BJ (cell line): Measurements from ENCODE around the gene PPID. TPM values are rescaled to one million over a fixed set of nuclear protein-coding genes. Genes with fewer than 3 reads are reported as not detected.

ENCODE experiments used
- CTCF ChIA-PET: fragments of 350-600 bp; formaldehyde crosslinking; extraction: SDS; loops from one replicate; lab custom pipeline; 2021; ENCODE audit warnings: antibody characterized with exemption, inconsistent platforms; lab: Yijun Ruan, JAX
- POLR2A ChIA-PET: fragments of 300-600 bp; sonication (Branson Sonifier 250); formaldehyde crosslinking; extraction: SDS; loops from one replicate; lab custom pipeline; 2021; ENCODE audit warnings: antibody characterized with exemption; lab: Charles Lee
- DNase-seq: peaks from one replicate; pipeline ENCODE4 v3.0.0-alpha.2; 2011; ENCODE audit warnings: low read depth
- H3K27me3 ChIP-seq: 2 replicates; pipeline ENCODE4 v1.6.0; 2011; ENCODE audit warnings: low read length; ENCODE audit not compliant: control insufficient read depth, insufficient read depth
- H3K36me3 ChIP-seq: 2 replicates; pipeline ENCODE4 v1.5.1; 2011; ENCODE audit warnings: low read length; ENCODE audit not compliant: control insufficient read depth, insufficient read depth
- H3K4me3 ChIP-seq: 2 replicates; pipeline ENCODE4 v1.5.1; 2011; ENCODE audit warnings: low read depth, mild to moderate bottlenecking, control low read depth, low read length
- polyA minus RNA-seq: library from RNA; depleted of rRNA, polyadenylated mRNA; stranded (reverse); fragments of >200 nt; gene quantifications from 2 replicates; pipeline ENCODE4 v1.2.3, GENCODE V29; 2011; rRNA and poly(A)+ RNA removed
- polyA plus RNA-seq: library from polyadenylated mRNA; depleted of rRNA; stranded (reverse); fragments of >200 nt; gene quantifications from 2 replicates; pipeline ENCODE4 v1.2.3, GENCODE V29; 2011; rRNA removed
- TF ChIP-seq, protein P1 (sequence below): IDR thresholded peaks from 2 replicates; pipeline ENCODE4 v1.5.1; 2011; ENCODE audit warnings: low read depth, mild to moderate bottlenecking, control low read depth, inconsistent platforms, low read length, moderate library complexity; ENCODE audit not compliant: insufficient read depth

The PPID gene
- 11.3 and 15.1 TPM in 2 replicates for polyA plus RNA-seq
- polyA minus RNA-seq, result 2.5 and 3.6 TPM in 2 replicates

DNA sequence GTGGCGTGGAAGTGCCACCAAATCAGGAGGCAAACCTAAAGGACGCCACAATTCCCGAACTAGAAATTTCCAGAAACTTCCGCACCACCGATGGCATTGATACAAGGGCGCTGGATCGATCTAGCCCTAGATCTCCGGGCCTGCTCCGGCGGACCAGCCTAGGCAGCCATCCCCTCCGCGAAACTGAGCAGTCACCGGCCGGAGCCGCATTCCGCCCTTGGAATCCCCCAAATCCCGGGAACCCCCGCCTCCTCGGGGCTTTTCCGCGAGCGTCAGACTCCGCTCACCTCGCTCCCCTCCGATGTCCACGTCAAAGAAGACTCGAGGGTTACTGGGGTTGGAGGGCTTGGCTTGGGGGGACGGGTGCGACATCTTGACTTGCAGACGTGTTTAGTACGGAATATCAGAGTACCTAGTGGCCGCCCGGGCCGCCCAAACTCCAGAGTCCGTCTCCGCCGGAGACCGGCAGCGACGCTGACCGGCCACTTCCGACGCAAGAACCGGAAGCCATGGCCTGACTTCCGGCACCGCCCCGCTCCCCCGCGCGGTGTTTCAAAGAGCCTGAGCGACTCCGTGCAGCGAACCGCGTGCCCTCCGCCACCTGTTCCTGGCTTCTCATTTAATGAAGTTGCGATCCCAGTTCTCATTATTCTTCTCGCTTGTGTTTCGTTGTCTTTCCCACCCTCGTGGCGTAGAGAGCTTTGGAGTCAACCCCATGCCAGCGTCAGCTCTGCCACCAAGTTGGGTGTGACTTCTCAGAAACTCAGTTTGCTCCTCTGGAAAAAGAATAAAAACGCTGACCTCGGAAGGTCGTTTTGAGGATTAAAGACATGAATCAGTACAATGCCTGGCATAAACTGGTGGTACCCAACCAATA is at the start of gene PPID:
Gene PPID (minus strand): TSS at position 480 of the 877 bp plus-strand sequence. CDS start 108 bp downstream, at position 372.
- CTCF ChIA-PET, result interaction anchor here (1.3 to 1.9 kb wide), 2 partner anchors 128 to 134 kb away, joined by 4 to 9 read pairs; no protein-coding TSS in a partner anchor
- Histone ChIP-seq H3K27me3 (no peaks in the 10 kb centered on the region), H3K4me3 (peak within 1 kb of the TSS; percentile 65), H3K36me3 (0 out of 2 replicates have a peak, but pooled peaks cover 1% of the 10 kb centered on the region)
- no peak for DNase-seq
- TF ChIP-seq, protein P1, sequence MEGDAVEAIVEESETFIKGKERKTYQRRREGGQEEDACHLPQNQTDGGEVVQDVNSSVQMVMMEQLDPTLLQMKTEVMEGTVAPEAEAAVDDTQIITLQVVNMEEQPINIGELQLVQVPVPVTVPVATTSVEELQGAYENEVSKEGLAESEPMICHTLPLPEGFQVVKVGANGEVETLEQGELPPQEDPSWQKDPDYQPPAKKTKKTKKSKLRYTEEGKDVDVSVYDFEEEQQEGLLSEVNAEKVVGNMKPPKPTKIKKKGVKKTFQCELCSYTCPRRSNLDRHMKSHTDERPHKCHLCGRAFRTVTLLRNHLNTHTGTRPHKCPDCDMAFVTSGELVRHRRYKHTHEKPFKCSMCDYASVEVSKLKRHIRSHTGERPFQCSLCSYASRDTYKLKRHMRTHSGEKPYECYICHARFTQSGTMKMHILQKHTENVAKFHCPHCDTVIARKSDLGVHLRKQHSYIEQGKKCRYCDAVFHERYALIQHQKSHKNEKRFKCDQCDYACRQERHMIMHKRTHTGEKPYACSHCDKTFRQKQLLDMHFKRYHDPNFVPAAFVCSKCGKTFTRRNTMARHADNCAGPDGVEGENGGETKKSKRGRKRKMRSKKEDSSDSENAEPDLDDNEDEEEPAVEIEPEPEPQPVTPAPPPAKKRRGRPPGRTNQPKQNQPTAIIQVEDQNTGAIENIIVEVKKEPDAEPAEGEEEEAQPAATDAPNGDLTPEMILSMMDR, result no peak
- POLR2A ChIA-PET, result no interaction called here

DNA sequence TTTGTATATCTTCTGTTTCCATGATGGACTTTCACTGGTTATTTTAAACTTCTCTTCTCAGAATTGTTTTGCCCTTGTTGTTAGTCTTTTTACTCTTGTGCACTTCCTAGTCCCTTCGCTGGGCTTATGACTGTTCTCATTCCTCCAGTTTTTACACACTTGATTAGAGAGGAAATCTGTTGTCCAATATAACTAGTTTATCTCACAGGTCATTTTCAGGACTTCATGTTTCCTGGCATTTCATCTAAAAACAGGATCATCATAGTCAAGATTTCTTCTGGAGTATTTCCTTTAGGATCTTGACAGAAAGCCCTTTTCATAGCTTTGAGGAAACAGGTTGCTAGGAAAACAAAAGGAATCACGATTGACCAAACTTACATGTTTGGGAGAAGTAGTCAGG is 48.6 kb upstream of the PPID start:
- ChIA-PET POLR2A (no interaction called here), CTCF (interaction anchor here (0.7 kb wide), 1 partner anchor 160 kb away, joined by 3 read pairs; no protein-coding TSS in a partner anchor)
- DNase-seq, result no peak
- TF ChIP-seq, protein P1, result no peak
- H3K36me3 ChIP-seq, result no peaks in the 10 kb centered on the region
- no peaks in the 10 kb centered on the region for H3K27me3 ChIP-seq
- no peak overlapping the region for H3K4me3 ChIP-seq

GRCh38 chr4:158770671-158771070 is 47.5 kb upstream of the PPID start:
- ChIA-PET POLR2A (no interaction called here), CTCF (interaction anchor here (0.6 kb wide), 1 partner anchor 41 kb away, joined by 4 read pairs; no protein-coding TSS in a partner anchor)
- H3K4me3 ChIP-seq, result no peak overlapping the region
- TF ChIP-seq, protein P1, result no peak
- DNase-seq, result no peak
- no peaks in the 10 kb centered on the region for H3K36me3 ChIP-seq
- no peaks in the 10 kb centered on the region for H3K27me3 ChIP-seq

DNA sequence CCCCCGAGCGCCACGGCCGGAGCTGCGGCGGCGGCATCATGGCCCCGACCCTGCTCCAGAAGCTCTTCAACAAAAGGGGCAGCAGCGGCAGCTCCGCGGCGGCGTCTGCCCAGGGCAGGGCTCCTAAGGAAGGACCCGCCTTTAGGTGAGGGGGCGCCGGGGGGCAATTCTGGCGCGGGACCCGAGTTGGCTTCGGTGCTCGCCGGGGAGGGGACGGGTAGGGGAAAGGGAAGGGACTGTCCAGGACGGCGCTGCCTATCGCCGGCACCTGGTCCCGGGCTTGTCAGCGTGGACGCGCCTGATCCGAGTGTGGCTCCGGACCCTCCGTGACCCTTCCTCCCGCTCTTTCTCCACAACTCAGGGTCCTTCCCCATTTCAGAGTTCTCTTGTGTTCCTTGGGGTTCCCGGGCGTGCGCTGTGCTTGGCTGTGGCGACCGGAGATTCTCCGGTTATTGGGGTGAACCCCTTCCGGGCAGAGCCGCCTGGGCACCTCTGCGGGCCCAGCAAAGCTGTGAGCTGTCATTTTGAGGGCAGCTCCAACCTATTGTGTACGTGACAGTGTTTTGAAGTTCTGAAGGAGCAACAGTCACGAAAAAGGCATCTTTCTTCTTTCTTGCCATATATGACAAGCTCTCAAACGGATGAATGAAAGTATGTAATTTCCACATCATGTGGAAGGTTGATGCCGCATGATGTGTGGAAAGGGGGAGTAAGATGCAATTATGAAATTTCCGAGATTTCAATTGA is 46.2 kb upstream of the PPID start:
- no peaks in the 10 kb centered on the region for H3K36me3 ChIP-seq
- ChIA-PET POLR2A (interaction anchor here (0.6 kb wide), 1 partner anchor 13 kb away, joined by 5 read pairs; no protein-coding TSS in a partner anchor), CTCF (interaction anchor here (0.8 to 1.1 kb wide), 2 partner anchors 13 to 82 kb away, joined by 3 read pairs; no protein-coding TSS in a partner anchor)
- H3K27me3 ChIP-seq, result no peaks in the 10 kb centered on the region
- no peak for DNase-seq
- peak overlapping the region; percentile 94 for H3K4me3 ChIP-seq
- TF ChIP-seq, protein P1, result no peak
